22Rv1 (cell line): Measurements from ENCODE around the gene KRT77.

ENCODE experiments used
- CTCF ChIP-seq: fragments of 450-650 bp; IDR thresholded peaks from 2 replicates; pipeline ENCODE4 v1.5.1; 2017; ENCODE audit warnings: mild to moderate bottlenecking
- ZFX ChIP-seq: fragments of 450-650 bp; IDR thresholded peaks from 2 replicates; pipeline ENCODE4 v1.6.1; 2017; ENCODE audit warnings: antibody characterized with exemption, borderline replicate concordance

- TF ChIP-seq CTCF: no peak
- no peak for TF ChIP-seq ZFX
Observed at GRCh38 chr12:52644078-52644415, 59.3 kb downstream of the KRT77 start.
